OCI-LY1 (cell line): ENCODE data around the gene PKN2.

Source experiments
- H2AFZ ChIP-seq: fragments of 200-600 bp; sonication (generic), shearing (Covaris generic); 2 replicates; pipeline ENCODE4 v1.6.0; 2014; ENCODE audit warnings: antibody characterized with exemption, mild to moderate bottlenecking, low read length
- H3F3A ChIP-seq: fragments of 200-600 bp; sonication (generic), shearing (Covaris generic); 2 replicates; pipeline ENCODE4 v1.6.0; 2014; ENCODE audit warnings: mild to moderate bottlenecking, antibody characterized with exemption, low read length, moderate library complexity; ENCODE audit not compliant: insufficient read depth
- H3K27ac ChIP-seq: fragments of 200-600 bp; sonication (generic); 2 replicates; pipeline ENCODE4 v1.5.1; 2014; ENCODE audit warnings: low read length, mixed run types, mild to moderate bottlenecking, low read depth; ENCODE audit not compliant: poor library complexity, severe bottlenecking
- H3K27me3 ChIP-seq: fragments of 200-600 bp; sonication (generic); 2 replicates; pipeline ENCODE4 v1.6.0; 2014; ENCODE audit warnings: antibody characterized with exemption, mild to moderate bottlenecking, low read length, moderate library complexity; ENCODE audit not compliant: insufficient read depth
- H3K36me3 ChIP-seq: fragments of 200-600 bp; sonication (generic); 2 replicates; pipeline ENCODE4 v1.6.1; 2014; ENCODE audit warnings: mild to moderate bottlenecking, antibody characterized with exemption, low read length, moderate library complexity, mixed read lengths; ENCODE audit not compliant: insufficient read depth
- H3K4me1 ChIP-seq: fragments of 200-600 bp; sonication (generic); 2 replicates; pipeline ENCODE4 v1.5.1; 2014; ENCODE audit warnings: mild to moderate bottlenecking, low read length, moderate library complexity; ENCODE audit not compliant: insufficient read depth, severe bottlenecking
- H3K4me2 ChIP-seq: fragments of 200-600 bp; sonication (generic), shearing (Covaris generic); 2 replicates; pipeline ENCODE4 v1.6.1; 2014; ENCODE audit warnings: low read length
- H3K4me3 ChIP-seq: fragments of 200-600 bp; sonication (generic); 2 replicates; pipeline ENCODE4 v1.5.1; 2014; ENCODE audit warnings: low read length, low read depth, mild to moderate bottlenecking, mixed read lengths; ENCODE audit not compliant: poor library complexity, severe bottlenecking
- H3K79me2 ChIP-seq: fragments of 200-600 bp; shearing (Covaris generic); 2 replicates; pipeline ENCODE4 v1.6.1; 2016; ENCODE audit warnings: mixed run types, low read length, mixed read lengths; ENCODE audit not compliant: insufficient read depth
- H3K9ac ChIP-seq: fragments of 200-600 bp; sonication (generic), shearing (Covaris generic); 2 replicates; pipeline ENCODE4 v1.6.1; 2014; ENCODE audit warnings: mild to moderate bottlenecking, low read length, mixed read lengths
- H3K9me2 ChIP-seq: fragments of 200-600 bp; sonication (generic), shearing (Covaris generic); 2 replicates; pipeline ENCODE4 v1.6.1; 2014; ENCODE audit warnings: low read depth, mild to moderate bottlenecking, low read length, mixed read lengths
- H3K9me3 ChIP-seq: fragments of 200-600 bp; shearing (Covaris generic); 2 replicates; pipeline ENCODE4 v1.6.1; 2014; ENCODE audit warnings: low read length, mixed read lengths
- H4K20me1 ChIP-seq: fragments of 200-600 bp; sonication (generic), shearing (Covaris generic); 2 replicates; pipeline ENCODE4 v1.6.0; 2016; ENCODE audit warnings: mild to moderate bottlenecking, low read length; ENCODE audit not compliant: insufficient read depth
- CTCF ChIP-seq: fragments of 200-600 bp; sonication (generic), shearing (Covaris generic); IDR thresholded peaks from 2 replicates; pipeline ENCODE4 v1.5.1; 2017; ENCODE audit warnings: mild to moderate bottlenecking, antibody characterized with exemption, low read length, moderate library complexity, mixed read lengths
- EZH2 ChIP-seq: fragments of 200-600 bp; sonication (generic), shearing (Covaris generic); IDR thresholded peaks from 2 replicates; pipeline ENCODE4 v1.8.0; 2017; ENCODE audit warnings: borderline replicate concordance, mixed run types, mild to moderate bottlenecking, antibody characterized with exemption, low read length, moderate library complexity, mixed read lengths

PKN2 gene

GRCh38 chr1:88799491-88799890 lies 115.4 kb downstream of the PKN2 start:
- Histone ChIP-seq H3K9me2 (no peaks in the 10 kb centered on the region), H3K79me2 (no peaks in the 10 kb centered on the region), H4K20me1 (no peaks in the 10 kb centered on the region), H3K9me3 (0 out of 2 replicates have a peak, but pooled peaks cover 4% of the 10 kb centered on the region), H3K27me3 (no peaks in the 10 kb centered on the region), H3F3A (no peaks in the 10 kb centered on the region), H3K36me3 (peaks cover 55% of the 10 kb centered on the region), H3K4me3 (no peak overlapping the region), H2AFZ (no peak overlapping the region), H3K4me1 (no peaks in the 10 kb centered on the region), H3K4me2 (no peak overlapping the region), H3K9ac (no peak overlapping the region), H3K27ac (no peak overlapping the region)
- no peak for TF ChIP-seq CTCF
- TF ChIP-seq EZH2, result no peak

- no peak overlapping the region for H3K9ac ChIP-seq
- no peak overlapping the region for H2AFZ ChIP-seq
- H3K9me2 ChIP-seq, result no peaks in the 10 kb centered on the region
- H3K27me3 ChIP-seq, result no peaks in the 10 kb centered on the region
- H3K9me3 ChIP-seq, result 0 out of 2 replicates have a peak, but pooled peaks cover 4% of the 10 kb centered on the region
- H3K4me3 ChIP-seq, result no peak overlapping the region
- no peak overlapping the region for H3K4me2 ChIP-seq
- no peak overlapping the region for H3K27ac ChIP-seq
- TF ChIP-seq EZH2 (no peak), CTCF (peak; percentile 71)
- H3K36me3 ChIP-seq, result peaks cover 59% of the 10 kb centered on the region
- H4K20me1 ChIP-seq, result no peaks in the 10 kb centered on the region
- no peaks in the 10 kb centered on the region for H3F3A ChIP-seq
- no peaks in the 10 kb centered on the region for H3K79me2 ChIP-seq
- H3K4me1 ChIP-seq, result no peaks in the 10 kb centered on the region
Observed at GRCh38 chr1:88800382-88801051, 116.4 kb downstream of the PKN2 start.

GRCh38 chr1:88801575-88802208 lies 117.6 kb downstream of the PKN2 start:
- Histone ChIP-seq H4K20me1 (no peaks in the 10 kb centered on the region), H3K9me2 (no peaks in the 10 kb centered on the region), H3K4me3 (no peak overlapping the region), H3K36me3 (peaks cover 65% of the 10 kb centered on the region), H3K27ac (peak overlapping the region; percentile 48), H3K9ac (no peak overlapping the region), H2AFZ (no peak overlapping the region), H3K79me2 (no peaks in the 10 kb centered on the region), H3K4me1 (no peaks in the 10 kb centered on the region), H3K4me2 (no peak overlapping the region), H3K27me3 (no peaks in the 10 kb centered on the region), H3F3A (no peaks in the 10 kb centered on the region), H3K9me3 (0 out of 2 replicates have a peak, but pooled peaks cover 4% of the 10 kb centered on the region)
- no peak for TF ChIP-seq EZH2
- TF ChIP-seq CTCF, result no peak
